Activated B cell treated with CpG ODN at 0.5 μM for 24 hours (primary cell): ENCODE results near the gene CD2AP. TPM values are rescaled to one million over a fixed set of nuclear protein-coding genes. Genes with fewer than 3 reads are reported as not detected.
"Not testable (repeated sequence)": the region's sequence is repeated elsewhere in the genome, so short reads cannot be mapped to it uniquely, and the experiment has no call there.

Experiments used
- ATAC-seq: fragments of 200-7000 bp; cut with Tn5 transposase; one replicate; pipeline ENCODE4 v1.10.0; 2021; ENCODE audit warnings: low read depth, mild to moderate bottlenecking, moderate library complexity
- CTCF ChIA-PET: fragments of 350-600 bp; sonication (Branson Sonifier 250); formaldehyde crosslinking; loops from one replicate; lab custom pipeline; 2021; ENCODE audit warnings: antibody characterized with exemption; lab: Charles Lee
- POLR2A ChIA-PET: fragments of 350-600 bp; sonication (Branson Sonifier 250); formaldehyde crosslinking; loops from one replicate; lab custom pipeline; 2021; ENCODE audit warnings: antibody characterized with exemption; lab: Charles Lee
- DNase-seq: peaks from one replicate; pipeline ENCODE4 v3.0.0; 2022
- H3K27ac Mint-ChIP-seq: one replicate; pipeline ENCODE4 v1.8.0; 2020; ENCODE audit warnings: mixed read lengths
- H3K27me3 Mint-ChIP-seq: one replicate; pipeline ENCODE4 v1.8.0; 2021; ENCODE audit warnings: mixed read lengths
- H3K36me3 Mint-ChIP-seq: one replicate; pipeline ENCODE4 v1.8.0; 2021; ENCODE audit warnings: low read depth, mixed read lengths
- H3K4me1 Mint-ChIP-seq: one replicate; pipeline ENCODE4 v1.8.0; 2021; ENCODE audit warnings: mixed read lengths
- H3K4me3 Mint-ChIP-seq: one replicate; pipeline ENCODE4 v1.8.0; 2020; ENCODE audit warnings: mild to moderate bottlenecking, mixed read lengths
- H3K9me3 Mint-ChIP-seq: one replicate; pipeline ENCODE4 v1.8.0; 2020; ENCODE audit warnings: mixed read lengths
- intact Hi-C: fragments of 100-400 bp; cut with micrococcal nuclease; formaldehyde crosslinking; loops from one replicate; pipeline ENCODE4 v1.15.1; 2024
- total RNA-seq: library from RNA; stranded (reverse); gene quantifications from 2 replicates; pipeline ENCODE4 v1.2.3, GENCODE V29; 2022
- TF ChIP-seq, protein P1 (sequence below): fragments of 200-600 bp; IDR thresholded peaks from one replicate; pipeline ENCODE4 v1.8.0; 2022; ENCODE audit warnings: antibody characterized with exemption, mild to moderate bottlenecking

Gene CD2AP
- total RNA-seq, 1 donor from 2014 or later: 34.1 TPM

DNA sequence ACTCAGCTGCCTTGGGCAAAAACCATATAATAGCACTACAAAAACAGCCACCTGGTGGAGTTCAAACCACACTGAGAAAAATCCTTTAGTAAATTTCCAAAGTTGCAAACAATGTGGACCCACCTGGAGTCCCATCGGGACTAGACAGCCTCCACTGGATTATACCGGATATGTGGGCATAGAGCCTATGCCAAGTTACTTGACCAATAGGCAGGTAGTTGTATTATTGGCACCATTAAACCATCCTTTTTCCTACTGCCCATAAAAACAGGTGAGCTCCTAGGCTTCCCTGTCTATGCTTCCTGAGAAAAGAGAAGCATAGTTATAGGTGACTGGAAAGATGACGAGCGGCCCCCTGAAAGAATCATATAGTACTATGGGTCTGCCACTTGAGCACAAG is 169.1 kb downstream of the CD2AP start:
- ATAC-seq (no peak), DNase-seq (no peak)
- Mint-ChIP-seq H3K27ac (no peak overlapping the region), H3K9me3 (peaks cover under 1% of the 10 kb centered on the region), H3K36me3 (no peaks in the 10 kb centered on the region), H3K4me3 (no peak overlapping the region), H3K27me3 (peaks cover 3% of the 10 kb centered on the region), H3K4me1 (no peaks in the 10 kb centered on the region)
- CTCF ChIA-PET: no interaction called here
- intact Hi-C loops: no loop called here
- TF ChIP-seq, protein P1, sequence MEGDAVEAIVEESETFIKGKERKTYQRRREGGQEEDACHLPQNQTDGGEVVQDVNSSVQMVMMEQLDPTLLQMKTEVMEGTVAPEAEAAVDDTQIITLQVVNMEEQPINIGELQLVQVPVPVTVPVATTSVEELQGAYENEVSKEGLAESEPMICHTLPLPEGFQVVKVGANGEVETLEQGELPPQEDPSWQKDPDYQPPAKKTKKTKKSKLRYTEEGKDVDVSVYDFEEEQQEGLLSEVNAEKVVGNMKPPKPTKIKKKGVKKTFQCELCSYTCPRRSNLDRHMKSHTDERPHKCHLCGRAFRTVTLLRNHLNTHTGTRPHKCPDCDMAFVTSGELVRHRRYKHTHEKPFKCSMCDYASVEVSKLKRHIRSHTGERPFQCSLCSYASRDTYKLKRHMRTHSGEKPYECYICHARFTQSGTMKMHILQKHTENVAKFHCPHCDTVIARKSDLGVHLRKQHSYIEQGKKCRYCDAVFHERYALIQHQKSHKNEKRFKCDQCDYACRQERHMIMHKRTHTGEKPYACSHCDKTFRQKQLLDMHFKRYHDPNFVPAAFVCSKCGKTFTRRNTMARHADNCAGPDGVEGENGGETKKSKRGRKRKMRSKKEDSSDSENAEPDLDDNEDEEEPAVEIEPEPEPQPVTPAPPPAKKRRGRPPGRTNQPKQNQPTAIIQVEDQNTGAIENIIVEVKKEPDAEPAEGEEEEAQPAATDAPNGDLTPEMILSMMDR: no peak
- POLR2A ChIA-PET: no interaction called here

DNA sequence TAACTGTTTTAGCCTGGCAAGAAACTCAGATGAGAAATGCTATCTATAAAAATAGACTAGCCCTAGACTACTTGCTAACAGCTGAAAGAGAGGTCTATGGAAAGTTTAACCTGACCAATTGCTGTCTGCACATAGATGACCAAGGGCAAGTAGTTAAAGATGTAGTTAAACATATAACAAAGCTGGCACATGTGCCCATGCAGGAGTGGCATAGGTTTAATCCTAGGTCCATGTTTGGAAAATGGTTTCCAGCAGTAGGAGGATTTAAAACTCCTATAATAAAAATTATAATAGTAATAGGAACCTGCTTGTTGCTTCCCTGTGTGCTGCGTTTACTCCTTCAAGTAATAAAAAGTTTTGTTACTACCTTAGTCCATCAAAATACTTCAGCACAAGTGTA is 169.6 kb downstream of the CD2AP start:
- POLR2A ChIA-PET: no interaction called here
- Mint-ChIP-seq H3K4me1 (no peaks in the 10 kb centered on the region), H3K36me3 (no peaks in the 10 kb centered on the region), H3K9me3 (no peaks in the 10 kb centered on the region), H3K27ac (no peak overlapping the region), H3K27me3 (peaks cover 3% of the 10 kb centered on the region), H3K4me3 (no peak overlapping the region)
- intact Hi-C loops: no loop called here
- TF ChIP-seq, protein P1: no peak
- CTCF ChIA-PET: no interaction called here
- DNase-seq: no peak
- ATAC-seq: no peak

DNA sequence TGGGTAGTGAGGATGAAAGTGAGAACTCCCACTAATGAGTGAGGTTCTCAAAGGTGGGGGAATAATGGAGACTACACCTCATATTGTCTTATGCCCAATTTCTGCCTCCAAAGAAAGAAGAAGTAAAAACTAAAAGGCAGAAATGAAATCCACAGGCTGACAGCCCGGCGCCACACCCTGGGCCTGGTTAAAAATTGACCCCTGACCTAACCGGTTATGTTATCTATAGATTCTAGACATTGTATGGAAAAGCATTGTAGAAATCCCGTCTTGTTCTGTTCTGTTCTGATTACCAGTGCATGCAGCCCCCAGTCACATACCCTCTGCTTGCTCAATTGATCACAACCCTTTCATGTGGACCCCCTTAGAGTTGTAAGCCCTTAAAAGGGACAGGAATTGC is 170.0 kb downstream of the CD2AP start:
- H3K36me3 Mint-ChIP-seq, H3K4me1 Mint-ChIP-seq, H3K9me3 Mint-ChIP-seq, POLR2A ChIA-PET, CTCF ChIA-PET, H3K4me3 Mint-ChIP-seq, DNase-seq, ATAC-seq, intact Hi-C loops, H3K27ac Mint-ChIP-seq, H3K27me3 Mint-ChIP-seq: not testable (repeated sequence)

DNA sequence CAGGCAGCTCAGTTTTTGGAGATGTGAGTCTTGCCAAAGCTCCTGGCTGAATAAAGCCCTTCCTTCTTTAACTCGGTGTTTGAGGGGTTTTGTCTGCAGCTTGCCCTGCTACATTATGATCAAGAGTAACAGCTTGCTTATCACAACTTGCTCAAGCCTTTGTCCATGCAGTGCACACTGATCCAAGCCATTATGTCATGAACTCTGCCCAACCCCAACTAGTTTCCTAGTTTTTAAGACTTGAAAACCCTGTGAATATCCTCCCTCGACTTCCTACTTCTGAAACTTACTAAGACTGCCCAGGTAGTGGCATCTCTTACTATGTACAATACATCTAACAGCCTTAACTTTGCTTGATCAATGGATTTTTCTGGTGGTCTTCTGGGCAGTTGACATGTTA is 170.4 kb downstream of the CD2AP start:
- no peaks in the 10 kb centered on the region for H3K4me1 Mint-ChIP-seq
- TF ChIP-seq, protein P1: no peak
- ChIA-PET POLR2A (no interaction called here), CTCF (no interaction called here)
- H3K27me3 Mint-ChIP-seq: peaks cover 3% of the 10 kb centered on the region
- DNase-seq: no peak
- H3K9me3 Mint-ChIP-seq: no peaks in the 10 kb centered on the region
- ATAC-seq: no peak
- no peak overlapping the region for H3K27ac Mint-ChIP-seq
- no peaks in the 10 kb centered on the region for H3K36me3 Mint-ChIP-seq
- no peak overlapping the region for H3K4me3 Mint-ChIP-seq
- intact Hi-C loops: no loop called here

DNA sequence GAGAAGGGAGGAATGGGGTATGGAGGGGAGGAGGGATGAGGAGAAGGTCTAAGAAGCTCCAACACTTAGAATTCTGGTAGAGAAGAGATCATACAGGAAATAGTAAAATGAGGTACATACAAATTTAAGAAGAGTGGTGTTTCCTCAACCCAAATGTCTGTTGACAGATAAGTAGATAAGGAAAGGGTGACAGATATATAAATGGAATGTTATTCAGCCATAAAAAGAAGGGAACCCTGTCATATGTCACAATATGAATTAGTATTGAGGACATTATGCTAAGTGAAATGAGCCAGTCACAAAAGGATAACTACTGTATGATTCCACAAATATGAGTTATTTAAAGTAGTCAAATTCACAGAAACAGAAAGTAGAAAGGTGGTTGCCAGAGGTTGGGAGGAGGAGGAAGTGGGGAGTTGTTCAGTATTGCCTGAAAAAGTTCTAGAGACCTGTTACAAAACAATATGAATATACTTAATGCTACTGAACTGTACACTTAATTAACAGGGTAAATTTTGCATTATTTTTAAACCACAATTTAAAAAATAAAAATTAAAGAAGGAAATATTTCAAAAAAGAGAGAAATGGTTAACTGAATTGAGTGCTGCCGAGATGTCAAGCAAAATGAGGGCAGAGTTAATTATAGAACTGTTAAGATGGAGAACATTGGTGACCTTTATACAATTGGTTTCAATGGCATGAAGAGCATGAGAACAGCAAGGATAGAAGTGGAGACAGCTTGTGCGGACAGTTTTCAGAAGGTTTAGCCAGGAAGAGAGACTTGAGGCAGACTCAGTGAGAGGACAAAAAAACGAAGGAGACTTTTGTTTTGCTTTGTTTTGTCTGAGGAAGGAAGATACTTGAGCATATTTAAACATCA is 173.2 kb downstream of the CD2AP start:
- ChIA-PET POLR2A (no interaction called here), CTCF (no interaction called here)
- H3K36me3 Mint-ChIP-seq: no peaks in the 10 kb centered on the region
- no peak for DNase-seq
- H3K9me3 Mint-ChIP-seq: no peaks in the 10 kb centered on the region
- H3K27ac Mint-ChIP-seq: no peak overlapping the region
- H3K27me3 Mint-ChIP-seq: no peaks in the 10 kb centered on the region
- intact Hi-C loops: no loop called here
- no peak overlapping the region for H3K4me3 Mint-ChIP-seq
- TF ChIP-seq, protein P1: no peak
- no peaks in the 10 kb centered on the region for H3K4me1 Mint-ChIP-seq
- ATAC-seq: no peak
